Spinal cord (tissue), 10 donors: ENCODE results near the gene AP3S2. TPM values are rescaled to one million over a fixed set of nuclear protein-coding genes. Genes with fewer than 3 reads are reported as not detected.

Experiments
- DNase-seq, 6 donors: peaks; one replicate each; pipeline versions ENCODE4 v3.0.0 to v3.0.0-alpha.2; 2013 to 2015; ENCODE audit warnings: low spot score in 6 of 6, low read depth in 4 of 6
- H3K27ac ChIP-seq: one replicate; pipeline ENCODE4 v1.5.1; 2013; ENCODE audit warnings: low read depth, low read length, control low read depth
- H3K27me3 ChIP-seq: one replicate; pipeline ENCODE4 v1.6.1; 2013; ENCODE audit warnings: low read length; ENCODE audit not compliant: control insufficient read depth, insufficient read depth
- H3K36me3 ChIP-seq: one replicate; pipeline ENCODE4 v1.6.1; 2013; ENCODE audit warnings: low read length; ENCODE audit not compliant: control insufficient read depth, insufficient read depth
- H3K4me1 ChIP-seq: one replicate; pipeline ENCODE4 v1.6.1; 2013; ENCODE audit warnings: low read length; ENCODE audit not compliant: control insufficient read depth, insufficient read depth
- H3K4me3 ChIP-seq: one replicate; pipeline ENCODE4 v1.5.1; 2013; ENCODE audit warnings: low read depth, low read length, control low read depth
- H3K9me3 ChIP-seq: one replicate; pipeline ENCODE4 v1.6.1; 2013; ENCODE audit warnings: low read length; ENCODE audit not compliant: control insufficient read depth, insufficient read depth
- WGBS: methylation state at CpG from one replicate; pipeline ENCODE4 v1.1.5; 2013; ENCODE audit warnings: missing lambda C conversion rate; ENCODE audit not compliant: insufficient coverage; 5-methylcytosine and 5-hydroxymethylcytosine counted together
- polyA plus RNA-seq, 2 donors: library from polyadenylated mRNA; unstranded; fragments of 120-200 nt; gene quantifications; one replicate each; pipeline ENCODE4 v1.2.1, GENCODE V29; 2013; ENCODE audit not compliant: insufficient read length in 2 of 2
- total RNA-seq, 2 donors: library from RNA; depleted of rRNA in 1 of 2; stranded (reverse); fragments of 120-200 nt in 1 of 2; fragments of >200 nt in 1 of 2; gene quantifications; one replicate each; pipeline versions ENCODE4 v1.2.3 to v1.2.4, GENCODE V29; 2013 to 2014
- donor health status: healthy.

AP3S2 gene
- total and polyA plus RNA-seq, 4 donors = 43.6 to 66.0 (median 48.8) TPM

- H3K4me1 ChIP-seq = peaks cover 10% of the 10 kb centered on the region
- no peaks in the 10 kb centered on the region for H3K27me3 ChIP-seq
- DNase-seq = no peak
- H3K9me3 ChIP-seq = no peaks in the 10 kb centered on the region
- H3K4me3 ChIP-seq = no peak overlapping the region
- H3K36me3 ChIP-seq = peaks cover 2% of the 10 kb centered on the region
- no peak overlapping the region for H3K27ac ChIP-seq
- 93% methylated on average over 22 of the region's 29 CpGs for WGBS
Observed at GRCh38 chr15:89805241-89806209, 88.3 kb downstream of the AP3S2 start.

- no peaks in the 10 kb centered on the region for H3K27me3 ChIP-seq
- H3K27ac ChIP-seq = no peak overlapping the region
- peaks cover 7% of the 10 kb centered on the region for H3K4me1 ChIP-seq
- peaks cover 2% of the 10 kb centered on the region for H3K36me3 ChIP-seq
- H3K4me3 ChIP-seq = no peak overlapping the region
- 90% methylated on average over 25 of the region's 29 CpGs for WGBS
- no peak for DNase-seq
- no peaks in the 10 kb centered on the region for H3K9me3 ChIP-seq
Observed at GRCh38 chr15:89803941-89804800, 89.6 kb downstream of the AP3S2 start.

- no peak overlapping the region for H3K27ac ChIP-seq
- H3K36me3 ChIP-seq = peaks cover 2% of the 10 kb centered on the region
- DNase-seq = no peak
- no peaks in the 10 kb centered on the region for H3K27me3 ChIP-seq
- no peaks in the 10 kb centered on the region for H3K4me1 ChIP-seq
- H3K9me3 ChIP-seq = no peaks in the 10 kb centered on the region
- 90% methylated on average over 17 of the region's 24 CpGs for WGBS
- H3K4me3 ChIP-seq = no peak overlapping the region
Observed at GRCh38 chr15:89802986-89803824, 90.6 kb downstream of the AP3S2 start.

- H3K27me3 ChIP-seq = no peaks in the 10 kb centered on the region
- WGBS = 63% methylated on average over 16 of the region's 16 CpGs
- no peak for DNase-seq
Observed at GRCh38 chr15:89802231-89802928, 91.4 kb downstream of the AP3S2 start.

GRCh38 chr15:89801471-89802195, 92.2 kb downstream of the AP3S2 start:
- no peak overlapping the region for H3K27ac ChIP-seq
- peaks cover 2% of the 10 kb centered on the region for H3K36me3 ChIP-seq
- H3K9me3 ChIP-seq = no peaks in the 10 kb centered on the region
- WGBS = 84% methylated on average over 15 of the region's 21 CpGs
- no peak overlapping the region for H3K4me3 ChIP-seq
- H3K4me1 ChIP-seq = no peaks in the 10 kb centered on the region
- no peak for DNase-seq
- H3K27me3 ChIP-seq = no peaks in the 10 kb centered on the region

More at GRCh38 chr15:89802231-89802928, 91.4 kb downstream of the AP3S2 start:
- no peaks in the 10 kb centered on the region for H3K9me3 ChIP-seq
- no peaks in the 10 kb centered on the region for H3K4me1 ChIP-seq
- H3K36me3 ChIP-seq = peaks cover 2% of the 10 kb centered on the region
- no peak overlapping the region for H3K4me3 ChIP-seq
- H3K27ac ChIP-seq = no peak overlapping the region

- Histone ChIP-seq H3K4me3 (no peak overlapping the region), H3K36me3 (peaks cover 2% of the 10 kb centered on the region), H3K9me3 (no peaks in the 10 kb centered on the region), H3K27ac (no peak overlapping the region), H3K27me3 (no peaks in the 10 kb centered on the region), H3K4me1 (no peaks in the 10 kb centered on the region)
- no peak for DNase-seq
- 80% methylated on average over 1 of the region's 2 CpGs for WGBS
Observed at GRCh38 chr15:89799918-89800498, 93.8 kb downstream of the AP3S2 start.

- no peak overlapping the region for H3K27ac ChIP-seq
- no peaks in the 10 kb centered on the region for H3K9me3 ChIP-seq
- no peaks in the 10 kb centered on the region for H3K4me1 ChIP-seq
- DNase-seq = no peak
- 74% methylated on average over 18 of the region's 20 CpGs for WGBS
- no peak overlapping the region for H3K4me3 ChIP-seq
- H3K27me3 ChIP-seq = no peaks in the 10 kb centered on the region
- H3K36me3 ChIP-seq = peaks cover 2% of the 10 kb centered on the region
Observed at GRCh38 chr15:89799011-89799911, 94.5 kb downstream of the AP3S2 start.
